Subcutaneous abdominal adipose tissue (tissue), 5 donors: Measurements from ENCODE around the gene NFX1.

ENCODE experiments used
- H3K27ac ChIP-seq: one replicate; pipeline ENCODE4 v1.7.0; 2013; ENCODE audit warnings: low read depth, mild to moderate bottlenecking, inconsistent platforms, low read length, moderate library complexity
- H3K27me3 ChIP-seq, 5 donors: one replicate each; pipeline ENCODE4 v1.7.0; 2013; ENCODE audit warnings: low read length in 5 of 5, inconsistent platforms in 1 of 5; ENCODE audit not compliant: control insufficient read depth in 5 of 5, insufficient read depth in 4 of 5
- H3K36me3 ChIP-seq, 5 donors: one replicate each; pipeline ENCODE4 v1.7.0; 2013; ENCODE audit warnings: low read length in 5 of 5; ENCODE audit not compliant: control insufficient read depth in 5 of 5, insufficient read depth in 5 of 5
- H3K4me1 ChIP-seq, 5 donors: one replicate each; pipeline ENCODE4 v1.7.0; 2013; ENCODE audit warnings: low read length in 5 of 5, mild to moderate bottlenecking in 3 of 5, moderate library complexity in 1 of 5; ENCODE audit not compliant: control insufficient read depth in 5 of 5, insufficient read depth in 5 of 5
- H3K4me3 ChIP-seq, 5 donors: one replicate each; pipeline ENCODE4 v1.7.0; 2013; ENCODE audit warnings: low read length in 5 of 5, low read depth in 1 of 5
- H3K9ac ChIP-seq, 5 donors: one replicate each; pipeline ENCODE4 v1.7.0; 2013; ENCODE audit warnings: low read length in 5 of 5, mild to moderate bottlenecking in 4 of 5, moderate library complexity in 3 of 5
- H3K9me3 ChIP-seq, 5 donors: one replicate each; pipeline ENCODE4 v1.7.0; 2013; ENCODE audit warnings: low read length in 5 of 5; ENCODE audit not compliant: control insufficient read depth in 5 of 5
- donor health status: healthy.
- donor health status: healthy.
- donor health status: healthy.
- donor health status: healthy.
- donor health status: healthy.

Gene NFX1

DNA sequence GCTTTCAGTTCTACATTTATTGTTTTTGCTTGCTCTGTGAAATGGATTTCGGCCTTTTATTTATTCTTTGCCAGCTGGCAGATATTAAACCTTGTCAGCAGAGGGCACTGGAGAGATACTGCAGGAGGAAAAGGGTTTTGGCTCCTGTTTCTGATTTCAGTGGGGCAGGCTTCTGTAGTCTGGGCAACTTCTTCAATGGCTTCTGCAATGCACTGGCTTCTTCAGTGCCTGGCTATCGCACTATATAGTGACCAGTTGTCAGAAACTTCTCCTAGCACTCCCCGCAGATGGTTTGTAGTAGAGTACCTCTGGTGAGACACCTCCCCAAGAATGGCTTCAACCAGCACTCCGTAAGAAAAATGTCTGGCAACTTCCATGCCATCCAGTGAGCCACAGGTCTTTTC is 3.2 kb upstream of the NFX1 start:
- H3K36me3 ChIP-seq, result peaks cover 5 to 29% (median 20%) of the 10 kb centered on the region in 5 donors
- peaks cover 1 to 27% (median 19%) of the 10 kb centered on the region in 5 donors for H3K4me1 ChIP-seq
- H3K9me3 ChIP-seq, result no peaks in the 10 kb centered on the region
- H3K9ac ChIP-seq, result peak overlapping the region in 1 of 5 donors; percentile 8
- no peak overlapping the region for H3K4me3 ChIP-seq
- no peaks in the 10 kb centered on the region for H3K27me3 ChIP-seq
- peak overlapping the region; percentile 61 for H3K27ac ChIP-seq

DNA sequence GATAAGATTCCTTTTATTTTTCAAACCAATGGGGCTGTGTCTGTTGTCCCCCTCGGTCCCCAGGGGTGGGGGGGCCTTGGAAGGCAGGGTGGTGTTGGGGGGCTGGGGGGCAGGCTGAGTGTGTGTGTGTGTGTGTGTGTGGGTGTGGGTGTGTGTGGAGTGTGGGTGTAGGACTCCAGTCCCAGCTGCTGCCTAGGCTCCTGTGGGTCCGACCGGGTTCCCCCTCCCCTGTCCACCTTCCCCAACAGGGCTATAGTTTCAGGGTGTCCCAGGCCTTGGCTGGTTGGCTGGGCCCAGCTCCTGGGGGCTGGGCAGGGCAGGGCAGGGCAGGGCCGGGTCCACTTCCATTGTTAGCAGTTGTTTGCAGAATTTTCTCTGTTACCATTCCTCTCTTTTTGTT is 2.1 kb upstream of the NFX1 start:
- Histone ChIP-seq H3K9ac (peak overlapping the region in 1 of 5 donors; percentile 56), H3K9me3 (no peaks in the 10 kb centered on the region), H3K27me3 (no peaks in the 10 kb centered on the region), H3K4me1 (peaks cover 1 to 38% (median 28%) of the 10 kb centered on the region in 5 donors), H3K27ac (peak overlapping the region; percentile 61), H3K4me3 (no peak overlapping the region), H3K36me3 (peaks cover 2 to 19% (median 10%) of the 10 kb centered on the region in 5 donors)

DNA sequence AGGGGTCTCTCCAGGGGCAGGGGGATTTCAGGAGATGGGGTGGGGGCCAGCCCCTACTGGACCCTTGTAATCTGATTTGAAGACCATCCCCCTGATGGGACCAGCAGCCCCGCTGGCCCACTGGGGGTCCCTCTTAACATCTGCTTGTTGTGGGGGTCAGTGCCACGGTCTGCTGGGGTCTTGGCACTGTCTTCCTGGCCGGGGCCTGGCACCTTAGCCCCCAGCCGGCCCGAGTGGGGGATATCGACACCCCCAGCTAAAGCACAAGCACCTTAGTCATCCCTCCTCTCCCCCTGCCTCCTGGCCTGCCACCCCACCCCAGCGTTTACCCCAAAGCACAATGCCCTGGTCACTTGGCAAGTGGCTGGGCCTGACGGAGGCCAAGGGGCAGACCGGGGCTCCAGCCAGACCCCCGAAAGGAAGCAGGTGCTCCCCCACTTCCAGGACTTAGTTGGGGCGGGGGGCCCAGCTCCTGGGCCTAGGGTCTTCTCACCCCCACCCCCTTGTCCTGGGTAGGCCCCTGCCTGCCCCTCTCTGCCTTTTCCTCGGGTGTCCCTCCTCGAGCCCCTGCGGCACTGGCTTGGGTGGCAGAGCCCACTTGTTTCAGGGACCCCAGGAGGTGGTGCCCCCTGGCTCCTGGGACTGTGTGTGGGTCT is 1.4 kb upstream of the NFX1 start:
- Histone ChIP-seq H3K9ac (peak overlapping the region in 2 of 5 donors; percentile 56 to 92), H3K9me3 (no peaks in the 10 kb centered on the region), H3K36me3 (peaks cover 2 to 15% (median 3%) of the 10 kb centered on the region in 5 donors), H3K27ac (peak overlapping the region; percentile 98), H3K4me1 (peaks cover 1 to 44% (median 34%) of the 10 kb centered on the region in 5 donors), H3K27me3 (no peaks in the 10 kb centered on the region), H3K4me3 (peak overlapping the region in 1 of 5 donors; percentile 85)

DNA sequence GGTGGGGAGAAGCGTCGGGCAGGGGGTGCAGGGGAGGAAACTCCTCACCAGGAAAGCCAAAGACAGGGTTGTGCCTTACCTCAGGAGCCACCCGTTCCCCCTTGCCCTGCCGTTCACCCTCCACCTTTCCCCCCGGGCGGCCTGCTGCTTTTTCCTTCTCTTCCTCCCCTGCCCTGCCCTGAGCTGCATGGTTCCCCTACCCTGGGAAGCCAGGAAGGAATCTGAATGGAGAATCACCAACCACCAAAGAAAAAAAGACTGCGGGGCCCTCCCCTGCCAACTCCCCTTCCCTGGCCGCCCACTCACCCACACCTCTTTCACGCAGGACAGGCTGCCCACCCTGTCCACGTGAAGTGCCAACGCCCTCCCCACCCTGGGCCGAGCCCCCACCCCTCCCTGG is 820 bp upstream of the NFX1 start:
- H3K4me1 ChIP-seq, result peaks cover 1 to 46% (median 36%) of the 10 kb centered on the region in 5 donors
- H3K4me3 ChIP-seq, result peak overlapping the region in 4 of 5 donors; percentile 85 to 98 (median 91)
- peak overlapping the region; percentile 98 for H3K27ac ChIP-seq
- H3K27me3 ChIP-seq, result no peaks in the 10 kb centered on the region
- H3K36me3 ChIP-seq, result peaks cover 3 to 13% (median 6%) of the 10 kb centered on the region in 5 donors
- H3K9me3 ChIP-seq, result no peaks in the 10 kb centered on the region
- H3K9ac ChIP-seq, result peak overlapping the region in 3 of 5 donors; percentile 92 to 94 (median 93)

DNA sequence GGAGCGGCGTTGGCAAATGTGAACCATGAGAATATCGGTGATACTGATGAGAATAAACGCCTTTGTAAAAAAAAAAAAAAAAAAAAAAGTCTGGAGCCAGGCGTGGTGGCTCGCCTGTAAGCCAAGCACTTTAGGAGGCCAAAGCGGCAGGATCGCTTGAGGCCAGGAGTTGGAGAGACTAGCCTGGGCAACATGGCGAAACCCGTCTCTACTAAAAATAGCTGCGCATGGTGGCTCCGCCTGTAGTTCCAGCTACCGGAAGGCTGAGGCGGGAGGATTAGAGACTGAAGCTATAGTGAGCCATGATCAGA is 425 bp upstream of the NFX1 start:
- no peaks in the 10 kb centered on the region for H3K9me3 ChIP-seq
- peak overlapping the region; percentile 85 to 95 (median 93) for H3K9ac ChIP-seq
- H3K27ac ChIP-seq, result peak overlapping the region; percentile 98
- no peaks in the 10 kb centered on the region for H3K27me3 ChIP-seq
- H3K36me3 ChIP-seq, result peaks cover 3 to 17% (median 9%) of the 10 kb centered on the region in 5 donors
- H3K4me1 ChIP-seq, result peaks cover 1 to 46% (median 36%) of the 10 kb centered on the region in 5 donors
- H3K4me3 ChIP-seq, result peak overlapping the region; percentile 85 to 98 (median 93)

DNA sequence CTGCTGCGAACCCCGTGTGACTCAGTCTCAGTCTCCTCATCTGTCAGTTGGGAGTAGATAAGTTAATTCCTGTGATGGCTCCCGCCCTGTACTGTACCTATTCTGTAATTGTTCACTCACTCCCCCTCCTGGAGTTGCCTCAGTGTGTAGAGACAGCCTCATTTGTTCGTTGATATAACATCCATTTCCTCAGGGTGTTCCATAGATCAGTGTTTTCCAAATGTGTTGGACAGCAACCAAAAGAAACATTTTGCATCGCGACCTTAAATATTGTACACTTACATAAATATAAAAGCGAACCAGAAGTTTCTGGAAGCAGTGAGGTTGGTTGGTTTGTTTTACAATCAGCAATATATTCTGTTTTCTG is 698 bp downstream of the NFX1 start:
- Histone ChIP-seq H3K4me3 (peak overlapping the region; percentile 85 to 96 (median 93)), H3K9me3 (no peaks in the 10 kb centered on the region), H3K4me1 (peaks cover 1 to 52% (median 36%) of the 10 kb centered on the region in 5 donors), H3K27me3 (no peaks in the 10 kb centered on the region), H3K27ac (peak overlapping the region; percentile 98), H3K9ac (peak overlapping the region; percentile 92 to 95 (median 94)), H3K36me3 (peaks cover 9 to 21% (median 16%) of the 10 kb centered on the region in 5 donors)

DNA sequence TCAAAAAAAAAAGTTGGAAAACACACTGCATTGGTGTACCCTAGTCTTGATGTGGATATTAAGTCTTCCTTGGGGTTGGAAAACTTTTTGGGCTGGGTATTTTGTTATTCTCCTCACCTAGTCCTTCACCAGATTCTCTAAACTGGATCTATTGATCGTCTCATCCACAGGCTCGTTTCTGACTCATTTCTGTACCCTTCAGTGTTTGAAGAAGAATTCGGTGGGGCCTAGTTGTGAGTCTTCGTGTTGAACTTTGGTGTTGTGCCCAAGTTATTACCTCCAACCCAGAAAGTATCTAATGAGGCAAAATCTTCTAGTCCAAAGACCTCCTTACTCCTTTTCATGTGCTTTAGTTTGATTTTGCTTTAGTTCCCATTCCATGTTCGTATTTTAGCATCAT is 1.6 kb downstream of the NFX1 start:
- Histone ChIP-seq H3K4me3 (no peak overlapping the region), H3K9me3 (no peaks in the 10 kb centered on the region), H3K27ac (peak overlapping the region; percentile 98), H3K4me1 (peaks cover under 1 to 58% (median 44%) of the 10 kb centered on the region in 5 donors), H3K9ac (no peak overlapping the region), H3K36me3 (peaks cover 13 to 29% (median 25%) of the 10 kb centered on the region in 5 donors), H3K27me3 (no peaks in the 10 kb centered on the region)

DNA sequence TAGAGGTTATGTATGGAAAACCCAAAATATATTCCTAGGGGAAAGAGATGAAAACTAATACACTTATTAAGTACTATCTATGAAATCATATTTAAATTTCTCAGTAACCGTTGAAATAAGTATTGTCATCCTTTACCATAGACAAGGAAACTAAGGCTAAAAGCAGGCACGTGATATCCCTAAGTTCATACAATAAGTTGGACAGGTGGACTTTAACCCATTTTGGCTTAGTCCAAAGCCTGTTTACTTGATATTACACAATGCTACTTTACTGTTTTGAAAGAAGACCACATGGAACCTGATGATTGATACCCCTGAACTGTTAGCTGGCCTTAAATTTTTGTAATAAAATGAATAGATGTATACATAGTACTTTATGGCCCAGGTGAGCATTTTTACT is 3.5 kb downstream of the NFX1 start:
- Histone ChIP-seq H3K4me3 (no peak overlapping the region), H3K9ac (no peak overlapping the region), H3K36me3 (peaks cover 17 to 46% (median 44%) of the 10 kb centered on the region in 5 donors), H3K9me3 (no peaks in the 10 kb centered on the region), H3K27ac (no peak overlapping the region), H3K4me1 (peaks cover 0 to 72% (median 60%) of the 10 kb centered on the region in 5 donors), H3K27me3 (no peaks in the 10 kb centered on the region)

DNA sequence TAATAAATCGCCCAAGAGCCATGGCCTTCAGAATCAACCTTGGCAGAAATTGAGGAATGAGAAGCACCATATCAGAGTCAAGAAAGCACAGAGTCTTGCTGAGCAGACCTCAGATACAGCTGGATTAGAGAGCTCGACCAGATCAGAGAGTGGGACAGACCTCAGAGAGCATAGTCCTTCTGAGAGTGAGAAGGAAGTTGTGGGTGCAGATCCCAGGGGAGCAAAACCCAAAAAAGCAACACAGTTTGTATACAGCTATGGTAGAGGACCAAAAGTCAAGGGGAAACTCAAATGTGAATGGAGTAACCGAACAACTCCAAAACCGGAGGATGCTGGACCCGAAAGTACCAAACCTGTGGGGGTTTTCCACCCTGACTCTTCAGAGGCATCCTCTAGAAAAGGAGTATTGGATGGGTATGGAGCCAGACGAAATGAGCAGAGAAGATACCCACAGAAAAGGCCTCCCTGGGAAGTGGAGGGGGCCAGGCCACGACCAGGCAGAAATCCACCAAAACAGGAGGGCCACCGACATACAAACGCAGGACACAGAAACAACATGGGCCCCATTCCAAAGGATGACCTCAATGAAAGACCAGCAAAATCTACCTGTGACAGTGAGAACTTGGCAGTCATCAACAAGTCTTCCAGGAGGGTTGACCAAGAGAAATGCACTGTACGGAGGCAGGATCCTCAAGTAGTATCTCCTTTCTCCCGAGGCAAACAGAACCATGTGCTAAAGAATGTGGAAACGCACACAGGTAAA is 4.5 kb downstream of the NFX1 start:
- Histone ChIP-seq H3K27ac (no peak overlapping the region), H3K9ac (peak overlapping the region in 1 of 5 donors; percentile 7), H3K27me3 (no peaks in the 10 kb centered on the region), H3K4me1 (peaks cover 0 to 71% (median 63%) of the 10 kb centered on the region in 5 donors), H3K36me3 (peaks cover 20 to 56% (median 50%) of the 10 kb centered on the region in 5 donors), H3K9me3 (no peaks in the 10 kb centered on the region), H3K4me3 (no peak overlapping the region)

DNA sequence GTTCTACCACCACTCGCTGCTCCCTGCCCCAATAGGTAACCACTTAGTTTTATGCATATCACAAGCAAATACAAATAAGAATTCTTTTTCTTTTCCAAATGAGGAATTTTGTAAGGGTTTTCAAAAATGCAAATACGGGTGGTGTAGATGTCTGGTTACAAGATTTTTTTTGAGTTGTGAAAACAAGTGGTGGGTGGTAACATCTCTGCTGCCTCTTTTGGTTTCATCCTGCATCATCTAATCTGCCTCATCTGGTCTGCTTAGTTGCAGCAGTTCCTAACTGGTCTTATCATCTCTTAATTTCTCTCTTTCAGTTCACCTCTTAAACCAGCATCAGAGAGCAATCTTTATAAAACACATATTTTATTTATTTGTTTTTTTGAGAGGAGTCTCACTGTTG is 5.3 kb downstream of the NFX1 start:
- Histone ChIP-seq H3K36me3 (peaks cover 20 to 62% (median 50%) of the 10 kb centered on the region in 5 donors), H3K4me3 (no peak overlapping the region), H3K27me3 (no peaks in the 10 kb centered on the region), H3K4me1 (peaks cover 0 to 69% (median 62%) of the 10 kb centered on the region in 5 donors), H3K9ac (no peak overlapping the region), H3K27ac (no peak overlapping the region), H3K9me3 (no peaks in the 10 kb centered on the region)
